Neural cell (in vitro differentiated cells): ENCODE results near the gene CXCL9. TPM values are rescaled to one million over a fixed set of nuclear protein-coding genes. Genes with fewer than 3 reads are reported as not detected.
"Not testable (repeated sequence)": the region's sequence is repeated elsewhere in the genome, so short reads cannot be mapped to it uniquely, and the experiment has no call there.

Experiments
- H2AFZ ChIP-seq: fragments of 200-600, 300-800 bp; sonication (generic), shearing (Covaris generic); 2 replicates; pipeline ENCODE4 v1.6.0; 2014; ENCODE audit warnings: low read depth, mild to moderate bottlenecking, antibody characterized with exemption, low read length, moderate library complexity
- H3F3A ChIP-seq: fragments of 200-600 bp; shearing (Covaris generic); 2 replicates; pipeline ENCODE4 v1.6.1; 2016; ENCODE audit warnings: mild to moderate bottlenecking, moderate library complexity, mixed read lengths, antibody characterized with exemption, low read length; ENCODE audit not compliant: insufficient read depth, poor library complexity, severe bottlenecking
- H3K27ac ChIP-seq: fragments of 200-600, 300-800 bp; sonication (generic), shearing (Covaris generic); 2 replicates; pipeline ENCODE4 v1.5.1; 2014; ENCODE audit warnings: mild to moderate bottlenecking, low read length, moderate library complexity
- H3K27me3 ChIP-seq: fragments of 300-800, 200-600 bp; sonication (generic), shearing (Covaris generic); 2 replicates; pipeline ENCODE4 v1.6.0; 2014; ENCODE audit warnings: mild to moderate bottlenecking, low read depth, low read length, moderate library complexity; ENCODE audit not compliant: insufficient read depth
- H3K36me3 ChIP-seq: fragments of 300-800, 200-600 bp; sonication (generic), shearing (Covaris generic); 2 replicates; pipeline ENCODE4 v1.5.1; 2014; ENCODE audit warnings: mild to moderate bottlenecking, antibody characterized with exemption, low read length, moderate library complexity; ENCODE audit not compliant: insufficient read depth
- H3K4me2 ChIP-seq: fragments of 300-800, 200-600 bp; sonication (generic), shearing (Covaris generic); 2 replicates; pipeline ENCODE4 v1.6.0; 2014; ENCODE audit warnings: mild to moderate bottlenecking, low read length
- H3K4me3 ChIP-seq: fragments of 300-800, 200-600 bp; sonication (generic), shearing (Covaris generic); 2 replicates; pipeline ENCODE4 v1.5.1; 2014; ENCODE audit warnings: mild to moderate bottlenecking, low read length, moderate library complexity
- H3K79me2 ChIP-seq: fragments of 200-600 bp; shearing (Covaris generic); replicated peaks from 2 replicates; pipeline ENCODE4 v1.6.0; 2014; ENCODE audit warnings: mild to moderate bottlenecking, low read length, moderate library complexity; ENCODE audit not compliant: insufficient read depth
- H3K9ac ChIP-seq: fragments of 300-800, 200-600 bp; sonication (generic), shearing (Covaris generic); 2 replicates; pipeline ENCODE4 v1.6.1; 2016; ENCODE audit warnings: mild to moderate bottlenecking, low read length, mixed read lengths
- H3K9me2 ChIP-seq: fragments of 200-600 bp; shearing (Covaris generic); 2 replicates; pipeline ENCODE4 v1.6.1; 2016; ENCODE audit warnings: mild to moderate bottlenecking, low read length, mixed read lengths; ENCODE audit not compliant: insufficient read depth
- H3K9me3 ChIP-seq: fragments of 200-600, 300-800 bp; sonication (generic), shearing (Covaris generic); 2 replicates; pipeline ENCODE4 v1.6.1; 2016; ENCODE audit warnings: mild to moderate bottlenecking, mixed run types, low read length, moderate library complexity, mixed read lengths
- H4K20me1 ChIP-seq: fragments of 200-600 bp; shearing (Covaris generic); 2 replicates; pipeline ENCODE4 v1.6.1; 2016; ENCODE audit warnings: mild to moderate bottlenecking, mixed run types; ENCODE audit not compliant: insufficient read depth
- CTCF ChIP-seq: fragments of 450-650 bp; IDR thresholded peaks from 2 replicates; pipeline ENCODE4 v1.5.1; 2014; ENCODE audit warnings: antibody characterized with exemption, mild to moderate bottlenecking, moderate library complexity; ENCODE audit not compliant: poor library complexity, severe bottlenecking
- EP300 ChIP-seq: fragments of 450-650 bp; conservative IDR thresholded peaks from 2 replicates; pipeline ENCODE4 v1.6.1; 2014; ENCODE audit warnings: antibody characterized with exemption, mild to moderate bottlenecking, moderate library complexity; ENCODE audit not compliant: poor library complexity, severe bottlenecking
- EZH2 ChIP-seq: fragments of 200-600, 300-800 bp; shearing (Covaris generic), sonication (generic); IDR thresholded peaks from 2 replicates; pipeline ENCODE4 v1.6.1; 2014; ENCODE audit warnings: antibody characterized with exemption, low read length, borderline replicate concordance, mild to moderate bottlenecking; ENCODE audit not compliant: insufficient read depth, poor library complexity, severe bottlenecking
- MXI1 ChIP-seq: fragments of 450-650 bp; conservative IDR thresholded peaks from 2 replicates; pipeline ENCODE4 v1.6.1; 2014; ENCODE audit warnings: antibody characterized with exemption, mild to moderate bottlenecking; ENCODE audit not compliant: poor library complexity, severe bottlenecking
- POLR2AphosphoS5 ChIP-seq: IDR thresholded peaks from 2 replicates; pipeline ENCODE4 v1.6.1; 2012
- RAD21 ChIP-seq: fragments of 450-650 bp; conservative IDR thresholded peaks from 2 replicates; pipeline ENCODE4 v1.6.1; 2014; ENCODE audit warnings: antibody characterized with exemption, mild to moderate bottlenecking, moderate library complexity
- SMC3 ChIP-seq: fragments of 450-650 bp; conservative IDR thresholded peaks from 2 replicates; pipeline ENCODE4 v1.6.1; 2014; ENCODE audit warnings: antibody characterized with exemption, mild to moderate bottlenecking, moderate library complexity; ENCODE audit not compliant: poor library complexity
- TAF1 ChIP-seq: IDR thresholded peaks from 2 replicates; pipeline ENCODE4 v1.6.1; 2012; ENCODE audit warnings: low read depth
- polyA plus RNA-seq: library from polyadenylated mRNA; depleted of rRNA; stranded (reverse); fragments of >200 nt; gene quantifications from 2 replicates; pipeline ENCODE4 v1.2.3, GENCODE V29; 2014
- TF ChIP-seq, protein P1 (sequence below): IDR thresholded peaks from 2 replicates; pipeline ENCODE4 v1.6.1; 2012; ENCODE audit warnings: borderline replicate concordance

The CXCL9 gene
- polyA plus RNA-seq, 1 donor from 2014 or later: not detected

DNA sequence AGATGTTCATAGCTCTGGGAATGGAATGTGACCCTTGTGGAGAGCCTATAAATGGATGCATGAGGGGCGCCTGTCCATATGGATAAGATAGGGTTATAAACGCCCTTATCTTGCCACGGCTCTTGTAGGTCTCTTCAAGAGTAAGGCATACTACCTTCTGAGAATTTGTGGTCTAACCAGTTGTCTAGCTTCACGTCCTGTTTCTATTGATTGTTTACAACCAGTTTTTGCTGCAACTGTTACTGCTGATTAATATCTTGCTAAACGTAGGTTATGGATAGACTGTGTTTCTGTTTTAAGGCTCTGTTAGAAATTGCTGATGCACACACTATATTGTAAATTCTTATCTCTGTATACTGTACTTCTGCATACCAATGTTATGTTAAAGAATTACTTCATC, 52.5 kb downstream of the CXCL9 start:
- not testable (repeated sequence) for H3K9ac ChIP-seq, H3K9me2 ChIP-seq, H3K4me2 ChIP-seq, H3K9me3 ChIP-seq, H3K27ac ChIP-seq, H4K20me1 ChIP-seq, H3F3A ChIP-seq, H3K27me3 ChIP-seq, H3K79me2 ChIP-seq, H3K4me3 ChIP-seq, H2AFZ ChIP-seq
- peaks cover 10% of the 10 kb centered on the region for H3K36me3 ChIP-seq

DNA sequence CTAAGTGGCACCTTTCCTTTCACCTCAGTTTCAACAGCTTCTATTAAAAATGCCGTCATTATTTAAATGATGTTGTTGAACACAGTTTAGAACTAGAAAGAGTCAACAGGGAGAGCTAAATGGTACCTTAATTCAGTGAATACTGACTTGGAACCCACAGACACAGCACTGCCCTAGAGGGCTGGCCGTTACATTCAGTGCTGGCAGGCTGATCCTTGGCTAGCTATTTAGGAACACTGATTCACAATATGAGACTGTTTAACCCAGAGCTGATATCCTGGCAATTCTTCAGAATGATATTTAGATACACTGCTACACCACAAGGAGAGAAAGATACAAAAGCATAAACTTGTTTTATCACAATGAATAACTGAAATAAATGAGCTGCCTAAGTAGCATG, 53.8 kb downstream of the CXCL9 start:
- H4K20me1 ChIP-seq: no peaks in the 10 kb centered on the region
- no peaks in the 10 kb centered on the region for H3K27me3 ChIP-seq
- H3K4me3 ChIP-seq: no peak overlapping the region
- H3K36me3 ChIP-seq: peaks cover 12% of the 10 kb centered on the region
- no peak overlapping the region for H3K4me2 ChIP-seq
- no peaks in the 10 kb centered on the region for H3K9me2 ChIP-seq
- no peak for TF ChIP-seq SMC3
- TF ChIP-seq, protein P1, sequence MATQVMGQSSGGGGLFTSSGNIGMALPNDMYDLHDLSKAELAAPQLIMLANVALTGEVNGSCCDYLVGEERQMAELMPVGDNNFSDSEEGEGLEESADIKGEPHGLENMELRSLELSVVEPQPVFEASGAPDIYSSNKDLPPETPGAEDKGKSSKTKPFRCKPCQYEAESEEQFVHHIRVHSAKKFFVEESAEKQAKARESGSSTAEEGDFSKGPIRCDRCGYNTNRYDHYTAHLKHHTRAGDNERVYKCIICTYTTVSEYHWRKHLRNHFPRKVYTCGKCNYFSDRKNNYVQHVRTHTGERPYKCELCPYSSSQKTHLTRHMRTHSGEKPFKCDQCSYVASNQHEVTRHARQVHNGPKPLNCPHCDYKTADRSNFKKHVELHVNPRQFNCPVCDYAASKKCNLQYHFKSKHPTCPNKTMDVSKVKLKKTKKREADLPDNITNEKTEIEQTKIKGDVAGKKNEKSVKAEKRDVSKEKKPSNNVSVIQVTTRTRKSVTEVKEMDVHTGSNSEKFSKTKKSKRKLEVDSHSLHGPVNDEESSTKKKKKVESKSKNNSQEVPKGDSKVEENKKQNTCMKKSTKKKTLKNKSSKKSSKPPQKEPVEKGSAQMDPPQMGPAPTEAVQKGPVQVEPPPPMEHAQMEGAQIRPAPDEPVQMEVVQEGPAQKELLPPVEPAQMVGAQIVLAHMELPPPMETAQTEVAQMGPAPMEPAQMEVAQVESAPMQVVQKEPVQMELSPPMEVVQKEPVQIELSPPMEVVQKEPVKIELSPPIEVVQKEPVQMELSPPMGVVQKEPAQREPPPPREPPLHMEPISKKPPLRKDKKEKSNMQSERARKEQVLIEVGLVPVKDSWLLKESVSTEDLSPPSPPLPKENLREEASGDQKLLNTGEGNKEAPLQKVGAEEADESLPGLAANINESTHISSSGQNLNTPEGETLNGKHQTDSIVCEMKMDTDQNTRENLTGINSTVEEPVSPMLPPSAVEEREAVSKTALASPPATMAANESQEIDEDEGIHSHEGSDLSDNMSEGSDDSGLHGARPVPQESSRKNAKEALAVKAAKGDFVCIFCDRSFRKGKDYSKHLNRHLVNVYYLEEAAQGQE: no peak
- no peak for TF ChIP-seq CTCF
- no peak for TF ChIP-seq MXI1
- no peak for TF ChIP-seq POLR2AphosphoS5
- TF ChIP-seq RAD21: no peak
- no peak for TF ChIP-seq EP300
- TF ChIP-seq EZH2: no peak
- TF ChIP-seq TAF1: no peak
- no peaks in the 10 kb centered on the region for H3K79me2 ChIP-seq
- H3K9me3 ChIP-seq: no peaks in the 10 kb centered on the region
- H3K27ac ChIP-seq: no peak overlapping the region
- no peaks in the 10 kb centered on the region for H3F3A ChIP-seq
- H3K9ac ChIP-seq: no peak overlapping the region
- H2AFZ ChIP-seq: no peak overlapping the region

Other genes starting within 250 kb of the CXCL9 start
- gene PPEF2, start 105.1 kb downstream of the CXCL9 start, polyA plus RNA-seq: 0.28 TPM in 1 of 2 replicates, not detected in the other
- 7.3 and 11.9 TPM in 2 replicates for gene NAAA, start 66.5 kb downstream of the CXCL9 start, polyA plus RNA-seq
- 19.1 and 22.6 TPM in 2 replicates for gene SDAD1, start 16.6 kb downstream of the CXCL9 start, polyA plus RNA-seq
- not detected in 2 replicates for gene CXCL10, start 16.0 kb upstream of the CXCL9 start, polyA plus RNA-seq
- gene CXCL11, start 28.6 kb upstream of the CXCL9 start, polyA plus RNA-seq: 0.18 and 0.33 TPM in 2 replicates
- 0.25 TPM in 1 of 2 replicates, not detected in the other for gene ART3, start 67.2 kb upstream of the CXCL9 start, polyA plus RNA-seq
- 103 and 123 TPM in 2 replicates for gene NUP54, start 140.9 kb upstream of the CXCL9 start, polyA plus RNA-seq
- gene SCARB2, start 206.3 kb upstream of the CXCL9 start, polyA plus RNA-seq: 235 and 256 TPM in 2 replicates
- 2.9 and 3.7 TPM in 2 replicates for gene FAM47E, start 244.2 kb upstream of the CXCL9 start, polyA plus RNA-seq